Kidney epithelial cell (primary cell): ENCODE measurements around the gene GPC6. TPM values are rescaled to one million over a fixed set of nuclear protein-coding genes. Genes with fewer than 3 reads are reported as not detected.

ENCODE experiments used
- DNase-seq: peaks from one replicate; pipeline ENCODE4 v3.0.0-alpha.2; 2010; ENCODE audit warnings: low read depth
- H3K27me3 ChIP-seq: 2 replicates; pipeline ENCODE4 v1.6.0; 2011; ENCODE audit warnings: low read length; ENCODE audit not compliant: control insufficient read depth, insufficient read depth
- H3K36me3 ChIP-seq: 2 replicates; pipeline ENCODE4 v1.5.1; 2011; ENCODE audit warnings: low read length; ENCODE audit not compliant: control insufficient read depth, insufficient read depth
- H3K4me3 ChIP-seq: 2 replicates; pipeline ENCODE4 v1.5.1; 2011; ENCODE audit warnings: low read depth, mild to moderate bottlenecking, control low read depth, low read length
- CTCF ChIP-seq: IDR thresholded peaks from 2 replicates; pipeline ENCODE4 v1.5.1; 2011; ENCODE audit warnings: mild to moderate bottlenecking, moderate library complexity, low read length, control low read depth, inconsistent platforms; ENCODE audit not compliant: insufficient read depth, poor library complexity, severe bottlenecking
- total RNA-seq: library from RNA; depleted of rRNA; stranded (reverse); fragments of >200 nt; gene quantifications from 2 replicates; pipeline ENCODE4 v1.2.3, GENCODE V29; 2015

GPC6 gene
- total RNA-seq, 1 donor from 2014 or later, result 62.7 TPM

- no peaks in the 10 kb centered on the region for H3K27me3 ChIP-seq
- no peak for DNase-seq
- H3K36me3 ChIP-seq, result no peaks in the 10 kb centered on the region
- no peak overlapping the region for H3K4me3 ChIP-seq
- TF ChIP-seq CTCF, result no peak
These were observed 1006.3 kb downstream of the GPC6 start for GRCh38 chr13:94232956-94233355.

GRCh38 chr13:94233401-94233800 lies 1006.8 kb downstream of the GPC6 start:
- peak; percentile 67 for DNase-seq
- Histone ChIP-seq H3K36me3 (no peaks in the 10 kb centered on the region), H3K27me3 (no peaks in the 10 kb centered on the region), H3K4me3 (no peak overlapping the region)
- TF ChIP-seq CTCF, result no peak

- Histone ChIP-seq H3K36me3 (no peaks in the 10 kb centered on the region), H3K4me3 (no peak overlapping the region), H3K27me3 (no peaks in the 10 kb centered on the region)
- no peak for TF ChIP-seq CTCF
- no peak for DNase-seq
These were observed 1007.2 kb downstream of the GPC6 start for GRCh38 chr13:94233837-94234236.

GRCh38 chr13:94234738-94235137 lies 1008.1 kb downstream of the GPC6 start:
- no peak for DNase-seq
- TF ChIP-seq CTCF, result no peak
- Histone ChIP-seq H3K27me3 (no peaks in the 10 kb centered on the region), H3K36me3 (no peaks in the 10 kb centered on the region), H3K4me3 (no peak overlapping the region)

GRCh38 chr13:94236132-94236531 lies 1009.5 kb downstream of the GPC6 start:
- H3K4me3 ChIP-seq, result no peak overlapping the region
- TF ChIP-seq CTCF, result no peak
- H3K27me3 ChIP-seq, result no peaks in the 10 kb centered on the region
- no peaks in the 10 kb centered on the region for H3K36me3 ChIP-seq
- no peak for DNase-seq

- Histone ChIP-seq H3K36me3 (no peaks in the 10 kb centered on the region), H3K4me3 (no peak overlapping the region), H3K27me3 (no peaks in the 10 kb centered on the region)
- TF ChIP-seq CTCF, result no peak
- no peak for DNase-seq
These were observed 1010.3 kb downstream of the GPC6 start for GRCh38 chr13:94236872-94237271.
